Measurements from ENCODE around the gene KCNMA1.

KCNMA1 gene

DNA sequence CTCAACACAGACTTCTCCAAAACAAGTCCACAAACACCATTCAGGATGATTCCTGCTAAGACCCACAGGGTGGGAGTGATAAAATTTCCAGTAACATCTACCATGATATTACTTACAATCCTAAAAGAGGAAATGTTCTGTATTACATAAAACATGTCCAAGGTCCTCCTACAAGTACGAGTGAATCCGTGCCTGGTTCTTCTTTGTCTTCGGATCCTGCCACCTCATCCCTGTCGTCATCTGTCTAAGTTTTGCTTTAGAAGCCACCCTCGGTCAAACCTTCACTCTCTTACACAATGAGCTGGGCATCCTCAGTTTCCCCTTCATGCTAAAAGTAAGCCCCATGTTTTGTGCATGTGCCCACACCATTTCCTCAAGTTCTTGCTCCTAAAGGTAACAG is 279.0 kb downstream of the KCNMA1 start:
- H3K27ac ChIP-seq, result no peak overlapping the region
- TF ChIP-seq ZFX (IDR thresholded peaks at IDR 0.05; ENCODE audit: borderline replicate concordance), result no peak
- TF ChIP-seq, protein P1, sequence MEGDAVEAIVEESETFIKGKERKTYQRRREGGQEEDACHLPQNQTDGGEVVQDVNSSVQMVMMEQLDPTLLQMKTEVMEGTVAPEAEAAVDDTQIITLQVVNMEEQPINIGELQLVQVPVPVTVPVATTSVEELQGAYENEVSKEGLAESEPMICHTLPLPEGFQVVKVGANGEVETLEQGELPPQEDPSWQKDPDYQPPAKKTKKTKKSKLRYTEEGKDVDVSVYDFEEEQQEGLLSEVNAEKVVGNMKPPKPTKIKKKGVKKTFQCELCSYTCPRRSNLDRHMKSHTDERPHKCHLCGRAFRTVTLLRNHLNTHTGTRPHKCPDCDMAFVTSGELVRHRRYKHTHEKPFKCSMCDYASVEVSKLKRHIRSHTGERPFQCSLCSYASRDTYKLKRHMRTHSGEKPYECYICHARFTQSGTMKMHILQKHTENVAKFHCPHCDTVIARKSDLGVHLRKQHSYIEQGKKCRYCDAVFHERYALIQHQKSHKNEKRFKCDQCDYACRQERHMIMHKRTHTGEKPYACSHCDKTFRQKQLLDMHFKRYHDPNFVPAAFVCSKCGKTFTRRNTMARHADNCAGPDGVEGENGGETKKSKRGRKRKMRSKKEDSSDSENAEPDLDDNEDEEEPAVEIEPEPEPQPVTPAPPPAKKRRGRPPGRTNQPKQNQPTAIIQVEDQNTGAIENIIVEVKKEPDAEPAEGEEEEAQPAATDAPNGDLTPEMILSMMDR (IDR thresholded peaks at IDR 0.05), result no peak

DNA sequence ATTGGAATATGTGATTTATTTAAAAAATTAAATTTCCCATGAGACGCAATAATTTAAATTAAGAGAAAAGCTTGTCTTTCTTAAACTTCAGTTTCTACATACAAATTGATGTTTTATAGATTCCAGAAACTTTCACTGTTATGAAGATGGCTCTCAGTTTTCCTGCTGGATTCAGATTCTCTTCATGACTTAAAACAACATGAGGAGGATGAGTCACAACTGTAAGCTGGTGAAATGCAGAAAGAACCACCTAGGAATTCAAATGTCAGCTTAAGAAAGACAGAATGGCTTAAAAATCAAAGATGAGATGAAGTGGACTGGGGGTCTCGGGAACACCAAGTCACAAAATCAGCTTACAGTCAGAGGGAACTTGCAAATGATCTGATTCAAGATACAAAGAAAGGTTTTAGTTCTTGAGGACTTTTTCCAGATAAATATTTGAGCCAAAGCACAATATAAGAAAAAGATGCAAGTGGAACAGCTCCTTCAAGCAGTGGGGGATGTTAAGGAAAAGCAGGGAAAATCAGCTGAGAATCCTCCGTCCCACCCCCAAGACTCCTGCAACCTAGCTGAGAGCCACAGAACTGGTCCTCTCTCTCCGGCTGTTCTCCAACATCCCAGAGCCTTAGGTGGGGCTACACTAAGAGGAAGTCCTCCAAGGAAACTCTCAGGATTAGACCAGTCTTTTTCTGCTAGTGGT is 279.8 kb downstream of the KCNMA1 start:
- TF ChIP-seq ZFX (IDR thresholded peaks at IDR 0.05; ENCODE audit: borderline replicate concordance), result no peak
- TF ChIP-seq, protein P1 (IDR thresholded peaks at IDR 0.05), result no peak
- no peak overlapping the region for H3K27ac ChIP-seq

DNA sequence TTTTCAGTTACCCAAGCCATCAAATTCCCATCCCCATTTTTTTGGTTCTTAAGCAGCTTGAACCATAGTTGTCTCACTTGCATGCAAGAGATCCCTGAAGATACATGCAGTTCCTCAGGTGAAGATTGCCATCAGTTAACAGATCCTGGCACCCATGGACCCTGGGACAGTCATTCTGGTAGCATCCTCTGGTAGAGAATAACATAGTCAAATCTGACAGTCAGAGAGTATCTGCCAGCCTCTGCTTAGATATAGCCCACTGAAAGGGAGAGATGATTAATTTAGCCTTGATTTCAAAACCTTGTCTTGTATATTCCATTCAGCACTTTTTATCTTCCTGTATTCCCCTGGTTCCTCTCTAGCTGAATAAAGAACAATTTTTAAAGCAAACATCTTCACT is 280.4 kb downstream of the KCNMA1 start:
- no peak overlapping the region for H3K27ac ChIP-seq
- no peak for TF ChIP-seq ZFX (IDR thresholded peaks at IDR 0.05; ENCODE audit: borderline replicate concordance)
- TF ChIP-seq, protein P1 (IDR thresholded peaks at IDR 0.05), result no peak

DNA sequence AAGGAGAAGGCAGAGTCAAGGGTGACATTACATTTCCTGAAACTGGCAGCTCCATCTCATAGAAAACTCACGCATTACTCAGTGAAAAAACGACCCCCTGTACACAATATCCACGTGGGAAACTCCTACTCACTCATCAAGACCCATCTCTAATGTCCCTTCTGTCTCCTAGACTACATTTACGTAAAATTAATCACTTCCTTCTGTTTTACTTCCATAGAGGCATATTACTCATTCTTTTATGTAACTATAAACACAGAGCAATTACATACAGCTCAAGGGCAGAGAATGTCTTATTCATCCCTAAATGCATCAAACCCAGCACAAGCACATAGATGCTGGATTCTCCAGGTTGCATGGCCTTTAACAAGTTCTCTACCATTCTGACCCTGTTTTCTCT is 281.8 kb downstream of the KCNMA1 start:
- TF ChIP-seq, protein P1 (IDR thresholded peaks at IDR 0.05), result no peak
- TF ChIP-seq ZFX (IDR thresholded peaks at IDR 0.05; ENCODE audit: borderline replicate concordance), result no peak
- H3K27ac ChIP-seq, result no peak overlapping the region

DNA sequence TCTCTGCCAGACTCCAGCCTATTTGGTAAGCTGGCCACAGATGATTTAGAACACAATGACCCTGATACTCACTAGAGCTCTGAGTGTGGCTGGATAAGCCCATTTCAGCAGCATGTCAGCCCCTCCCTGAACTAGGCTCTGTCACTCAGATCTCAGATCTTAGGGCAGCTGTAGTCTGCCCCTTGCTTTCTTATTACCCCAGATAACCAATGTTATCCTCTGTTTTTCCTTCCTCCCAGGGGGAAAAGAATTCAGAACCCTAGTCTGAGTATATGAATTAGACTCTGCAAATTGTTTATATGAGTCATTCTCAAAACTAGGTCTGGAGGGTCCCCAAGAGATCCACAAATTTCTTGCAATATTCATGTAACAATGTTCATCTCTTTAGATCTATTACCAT is 286.2 kb downstream of the KCNMA1 start:
- H3K27ac ChIP-seq, result no peak overlapping the region
- TF ChIP-seq, protein P1 (IDR thresholded peaks at IDR 0.05), result no peak
- no peak for TF ChIP-seq ZFX (IDR thresholded peaks at IDR 0.05; ENCODE audit: borderline replicate concordance)

DNA sequence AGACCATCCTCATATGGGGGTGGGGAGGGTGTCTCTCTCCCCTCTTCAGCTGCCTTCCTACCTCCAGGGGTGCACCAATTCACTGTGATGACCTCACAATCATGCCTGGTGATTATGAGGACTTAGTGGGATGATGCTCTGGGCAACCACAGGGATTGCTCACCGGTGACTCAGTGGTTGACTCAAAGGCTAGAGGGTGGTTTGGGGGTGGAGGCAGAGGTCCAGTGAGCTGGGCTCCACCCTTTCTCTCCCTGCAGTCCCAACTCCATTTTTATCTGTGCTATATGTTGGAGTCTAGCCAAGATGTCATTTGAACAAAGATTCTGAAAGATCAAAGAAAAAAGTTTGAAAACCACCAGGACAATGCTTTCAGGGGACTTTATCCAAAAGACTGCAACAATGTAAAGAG is 286.9 kb downstream of the KCNMA1 start:
- no peak overlapping the region for H3K27ac ChIP-seq
- TF ChIP-seq, protein P1 (IDR thresholded peaks at IDR 0.05), result no peak
- no peak for TF ChIP-seq ZFX (IDR thresholded peaks at IDR 0.05; ENCODE audit: borderline replicate concordance)

DNA sequence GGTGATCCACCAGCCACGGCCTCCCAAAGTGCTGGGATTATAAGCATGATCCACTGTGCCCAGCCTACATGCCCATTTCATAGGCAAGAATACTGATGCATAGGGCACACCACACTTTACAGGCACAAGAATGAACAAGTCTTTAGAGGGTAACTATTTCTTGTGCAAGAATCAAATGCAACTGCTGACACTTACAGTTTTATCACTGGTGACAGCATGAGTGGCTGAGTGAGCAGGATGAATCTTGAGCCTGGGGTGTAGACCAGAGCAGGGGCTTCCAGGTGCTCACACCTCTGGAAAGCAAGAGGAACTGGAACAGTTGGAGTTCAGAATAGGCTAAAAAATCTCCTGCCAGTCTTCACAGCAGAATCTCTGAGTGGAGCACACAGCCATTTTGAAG is 287.5 kb downstream of the KCNMA1 start:
- TF ChIP-seq, protein P1 (IDR thresholded peaks at IDR 0.05), result no peak
- TF ChIP-seq ZFX (IDR thresholded peaks at IDR 0.05; ENCODE audit: borderline replicate concordance), result no peak
- no peak overlapping the region for H3K27ac ChIP-seq

All from 22Rv1 (cell line).